T-helper 22 cell (primary cell): Measurements from ENCODE around the gene GALK2.
"Not testable (repeated sequence)": the region's sequence is repeated elsewhere in the genome, so short reads cannot be mapped to it uniquely, and the experiment has no call there.

ENCODE experiments used
- DNase-seq: peaks from one replicate; pipeline ENCODE4 v3.0.0-alpha.2; 2020; ENCODE audit warnings: low read depth

The GALK2 gene

GRCh38 chr15:49339656-49340055 lies 169.6 kb downstream of the GALK2 start:
- no peak for DNase-seq

DNA sequence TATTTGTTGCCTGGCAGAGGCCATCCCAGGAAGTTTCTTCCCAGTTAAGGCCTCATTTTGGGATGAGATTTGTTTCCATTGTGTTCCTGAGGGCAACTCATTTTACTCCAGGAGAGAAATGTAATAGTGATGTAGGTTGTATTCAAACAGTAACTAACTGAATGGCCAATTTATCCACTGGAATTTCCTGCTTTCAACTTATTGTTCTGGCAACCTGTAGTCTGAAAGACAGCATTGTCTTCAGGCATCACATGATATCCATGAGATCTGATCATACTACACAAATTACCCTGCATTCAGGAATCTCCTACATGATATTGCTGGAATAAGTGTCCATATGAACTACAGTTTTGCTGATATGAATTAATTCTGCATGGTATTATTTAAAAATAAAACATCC lies 173.5 kb downstream of the GALK2 start:
- no peak for DNase-seq

- not testable (repeated sequence) for DNase-seq
Measured at GRCh38 chr15:49354439-49354838, 184.4 kb downstream of the GALK2 start.

GRCh38 chr15:49361370-49361769 lies 191.3 kb downstream of the GALK2 start:
- DNase-seq: no peak

- no peak for DNase-seq
Measured at GRCh38 chr15:49366496-49366895, 196.4 kb downstream of the GALK2 start.

DNA sequence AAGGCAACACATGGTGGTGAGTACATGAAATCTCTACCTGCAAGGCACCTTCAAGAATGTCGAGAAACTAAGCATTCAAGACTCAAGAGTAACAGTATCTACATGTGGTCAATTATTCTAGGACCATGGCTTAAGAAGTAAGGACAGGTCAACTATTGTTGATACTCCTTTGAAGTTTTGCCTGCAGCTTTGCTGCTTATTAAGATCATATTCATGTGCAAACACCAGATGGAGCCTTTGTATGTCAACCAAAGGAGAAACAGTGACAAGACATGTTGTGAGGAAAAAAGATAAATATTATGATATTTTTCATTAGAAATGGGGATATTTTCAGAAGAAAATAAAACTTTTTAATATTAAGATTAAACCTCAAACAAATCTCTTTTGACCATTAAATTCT lies 200.7 kb downstream of the GALK2 start:
- DNase-seq: no peak

DNA sequence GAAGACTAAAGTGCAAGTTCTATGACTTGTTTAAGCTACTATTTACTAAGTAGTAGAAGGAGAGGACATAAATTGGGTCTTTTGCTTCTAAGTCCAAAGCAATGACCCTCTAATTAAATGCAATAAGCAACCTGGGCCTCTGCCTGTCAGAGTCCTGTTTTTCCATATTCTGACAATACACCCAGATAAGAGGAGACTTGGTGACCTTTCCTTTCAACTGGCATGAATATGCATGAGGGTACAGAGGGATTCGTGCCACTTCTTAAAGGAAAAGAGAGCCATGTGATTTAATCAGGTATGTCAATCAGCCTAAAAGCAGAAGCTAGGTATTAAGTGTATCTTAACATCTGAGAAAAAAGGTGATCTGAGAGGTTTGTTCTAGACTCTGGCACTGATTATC lies 202.3 kb downstream of the GALK2 start:
- no peak for DNase-seq

DNA sequence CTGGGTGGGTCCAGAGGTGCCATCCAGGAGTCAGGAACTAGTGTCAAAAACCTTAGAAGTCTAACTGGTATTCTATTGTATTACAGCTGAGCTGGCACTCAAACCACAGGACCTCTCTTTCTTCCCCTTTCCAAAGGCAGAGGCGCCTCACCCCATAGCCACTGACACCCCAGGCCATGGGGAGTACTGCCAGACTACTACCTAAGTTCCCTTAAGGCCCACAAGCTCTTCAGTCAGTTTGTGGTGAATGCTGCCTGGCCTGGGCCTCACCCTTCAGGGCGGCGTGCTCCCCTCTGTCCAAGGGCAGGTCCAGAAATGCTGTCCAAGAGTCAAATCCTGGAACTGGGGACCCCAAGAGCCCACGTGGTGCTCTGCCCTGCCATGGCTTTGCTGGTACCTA lies 209.9 kb downstream of the GALK2 start:
- DNase-seq: no peak

GRCh38 chr15:49380912-49381311 lies 210.9 kb downstream of the GALK2 start:
- no peak for DNase-seq
